Measurements from ENCODE around the gene WDFY4. TPM values are rescaled to one million over a fixed set of nuclear protein-coding genes. Genes with fewer than 3 reads are reported as not detected.

The WDFY4 gene
- polyA plus RNA-seq, 1 donor from 2014 or later, result not detected

GRCh38 chr10:48813291-48813690, 128.6 kb downstream of the WDFY4 start:
- H3F3A ChIP-seq (ENCODE audit: insufficient read depth, low read length, poor library complexity, severe bottlenecking), result no peaks in the 10 kb centered on the region
- no peaks in the 10 kb centered on the region for H3K9me3 ChIP-seq (ENCODE audit: low read length)
- H3K79me2 ChIP-seq (replicated peaks; ENCODE audit: insufficient read depth, low read length), result no peaks in the 10 kb centered on the region
- H3K4me2 ChIP-seq (ENCODE audit: low read length), result no peak overlapping the region
- no peaks in the 10 kb centered on the region for H3K27me3 ChIP-seq (ENCODE audit: insufficient read depth, low read depth, low read length)
- no peaks in the 10 kb centered on the region for H3K36me3 ChIP-seq (ENCODE audit: insufficient read depth, low read length)
- no peak overlapping the region for H3K9ac ChIP-seq (ENCODE audit: low read length)
- no peak overlapping the region for H3K27ac ChIP-seq (ENCODE audit: low read length)
- no peaks in the 10 kb centered on the region for H4K20me1 ChIP-seq (ENCODE audit: insufficient read depth)
- no peak overlapping the region for H3K4me3 ChIP-seq (ENCODE audit: low read length)
- no peak overlapping the region for H2AFZ ChIP-seq (ENCODE audit: low read depth, low read length)
- no peaks in the 10 kb centered on the region for H3K9me2 ChIP-seq (ENCODE audit: insufficient read depth, low read length)
- TF ChIP-seq RAD21 (conservative IDR thresholded peaks at IDR 0.05) (no peak), MXI1 (conservative IDR thresholded peaks at IDR 0.05; ENCODE audit: poor library complexity, severe bottlenecking) (no peak), CTCF (IDR thresholded peaks at IDR 0.05; ENCODE audit: poor library complexity, severe bottlenecking) (no peak), SMC3 (conservative IDR thresholded peaks at IDR 0.05; ENCODE audit: poor library complexity) (no peak), POLR2AphosphoS5 (IDR thresholded peaks at IDR 0.05) (no peak), EP300 (conservative IDR thresholded peaks at IDR 0.05; ENCODE audit: poor library complexity, severe bottlenecking) (no peak), REST (IDR thresholded peaks at IDR 0.05; ENCODE audit: borderline replicate concordance) (no peak), TAF1 (IDR thresholded peaks at IDR 0.05; ENCODE audit: low read depth) (no peak), EZH2 (IDR thresholded peaks at IDR 0.05; ENCODE audit: borderline replicate concordance, insufficient read depth, low read length, poor library complexity, severe bottlenecking) (no peak)

- H3K4me3 ChIP-seq (ENCODE audit: low read length), result no peak overlapping the region
- H3K9me3 ChIP-seq (ENCODE audit: low read length), result no peaks in the 10 kb centered on the region
- TF ChIP-seq MXI1 (conservative IDR thresholded peaks at IDR 0.05; ENCODE audit: poor library complexity, severe bottlenecking) (no peak), CTCF (IDR thresholded peaks at IDR 0.05; ENCODE audit: poor library complexity, severe bottlenecking) (no peak), SMC3 (conservative IDR thresholded peaks at IDR 0.05; ENCODE audit: poor library complexity) (no peak), RAD21 (conservative IDR thresholded peaks at IDR 0.05) (no peak), REST (IDR thresholded peaks at IDR 0.05; ENCODE audit: borderline replicate concordance) (no peak), TAF1 (IDR thresholded peaks at IDR 0.05; ENCODE audit: low read depth) (no peak), POLR2AphosphoS5 (IDR thresholded peaks at IDR 0.05) (no peak), EZH2 (IDR thresholded peaks at IDR 0.05; ENCODE audit: borderline replicate concordance, insufficient read depth, low read length, poor library complexity, severe bottlenecking) (no peak), EP300 (conservative IDR thresholded peaks at IDR 0.05; ENCODE audit: poor library complexity, severe bottlenecking) (no peak)
- H3K27me3 ChIP-seq (ENCODE audit: insufficient read depth, low read depth, low read length), result no peaks in the 10 kb centered on the region
- no peak overlapping the region for H3K4me2 ChIP-seq (ENCODE audit: low read length)
- H4K20me1 ChIP-seq (ENCODE audit: insufficient read depth), result no peaks in the 10 kb centered on the region
- no peak overlapping the region for H3K9ac ChIP-seq (ENCODE audit: low read length)
- H3K27ac ChIP-seq (ENCODE audit: low read length), result no peak overlapping the region
- H3K9me2 ChIP-seq (ENCODE audit: insufficient read depth, low read length), result no peaks in the 10 kb centered on the region
- H3K36me3 ChIP-seq (ENCODE audit: insufficient read depth, low read length), result no peaks in the 10 kb centered on the region
- no peak overlapping the region for H2AFZ ChIP-seq (ENCODE audit: low read depth, low read length)
- H3K79me2 ChIP-seq (replicated peaks; ENCODE audit: insufficient read depth, low read length), result no peaks in the 10 kb centered on the region
- H3F3A ChIP-seq (ENCODE audit: insufficient read depth, low read length, poor library complexity, severe bottlenecking), result no peaks in the 10 kb centered on the region
Observed at GRCh38 chr10:48813825-48814224, 129.2 kb downstream of the WDFY4 start.
